IPS DF 4.7 (cell line): Measurements from ENCODE around the gene POFUT2.

Experiments
- DNase-seq: peaks from one replicate; pipeline ENCODE4 v3.0.0-alpha.2; 2013; ENCODE audit warnings: low spot score; ENCODE audit errors: extremely low read depth

POFUT2 gene

GRCh38 chr21:45299026-45299863 lies 11.6 kb upstream of the POFUT2 start:
- no peak for DNase-seq

- no peak for DNase-seq
Measured at GRCh38 chr21:45297869-45298268, 10.2 kb upstream of the POFUT2 start.

- DNase-seq = no peak
Measured at GRCh38 chr21:45297329-45297728, 9.6 kb upstream of the POFUT2 start.

- DNase-seq = no peak
Measured at GRCh38 chr21:45296638-45297037, 8.9 kb upstream of the POFUT2 start.

GRCh38 chr21:45295576-45296365 lies 8.1 kb upstream of the POFUT2 start:
- DNase-seq = no peak

GRCh38 chr21:45294509-45295291 lies 7.0 kb upstream of the POFUT2 start:
- no peak for DNase-seq

GRCh38 chr21:45293726-45294401 lies 6.2 kb upstream of the POFUT2 start:
- DNase-seq = no peak

- DNase-seq = no peak
Measured at GRCh38 chr21:45293220-45293725, 5.6 kb upstream of the POFUT2 start.

GRCh38 chr21:45292399-45293219 lies 4.9 kb upstream of the POFUT2 start:
- no peak for DNase-seq

- DNase-seq = no peak
Measured at GRCh38 chr21:45291613-45292398, 4.1 kb upstream of the POFUT2 start.

GRCh38 chr21:45290948-45291612 lies 3.4 kb upstream of the POFUT2 start:
- DNase-seq = no peak

GRCh38 chr21:45289655-45290515 lies 2.2 kb upstream of the POFUT2 start:
- no peak for DNase-seq

- DNase-seq = no peak
Measured at GRCh38 chr21:45289134-45289533, 1.4 kb upstream of the POFUT2 start.

- no peak for DNase-seq
Measured at GRCh38 chr21:45288441-45288841, 746 bp upstream of the POFUT2 start.

GRCh38 chr21:45286671-45287437 lies 841 bp downstream of the POFUT2 start:
- no peak for DNase-seq

- DNase-seq = no peak
Measured at GRCh38 chr21:45285266-45285931, 2.3 kb downstream of the POFUT2 start.

GRCh38 chr21:45284456-45284741 lies 3.3 kb downstream of the POFUT2 start:
- no peak for DNase-seq
